LNCAP (cell line): ENCODE data around the gene NR5A1.

Experiments
- TF ChIP-seq, protein P1 (sequence below): fragments of 450-650 bp; IDR thresholded peaks from 2 replicates; pipeline ENCODE4 v1.5.1; 2017; ENCODE audit warnings: mild to moderate bottlenecking

NR5A1 gene

DNA sequence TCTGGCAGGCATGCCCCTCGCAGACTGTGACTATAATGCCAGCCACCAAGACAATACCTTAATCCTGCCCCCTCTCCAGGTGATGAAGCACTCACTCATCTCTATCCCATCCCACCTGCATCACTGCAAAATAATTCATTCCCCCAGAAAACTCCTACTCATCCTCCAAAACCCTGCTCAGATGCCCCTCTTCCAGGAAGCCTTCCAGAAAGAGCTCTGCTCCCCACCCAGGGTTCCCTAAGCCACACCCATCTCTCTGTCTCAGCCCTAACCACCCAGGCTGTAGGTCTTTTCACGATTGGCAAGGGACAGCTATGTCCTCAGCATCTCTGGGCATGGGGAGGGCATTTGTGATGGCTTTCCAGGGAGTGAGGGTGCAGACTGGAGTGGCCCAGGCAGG, 17.2 kb downstream of the NR5A1 start:
- TF ChIP-seq, protein P1, sequence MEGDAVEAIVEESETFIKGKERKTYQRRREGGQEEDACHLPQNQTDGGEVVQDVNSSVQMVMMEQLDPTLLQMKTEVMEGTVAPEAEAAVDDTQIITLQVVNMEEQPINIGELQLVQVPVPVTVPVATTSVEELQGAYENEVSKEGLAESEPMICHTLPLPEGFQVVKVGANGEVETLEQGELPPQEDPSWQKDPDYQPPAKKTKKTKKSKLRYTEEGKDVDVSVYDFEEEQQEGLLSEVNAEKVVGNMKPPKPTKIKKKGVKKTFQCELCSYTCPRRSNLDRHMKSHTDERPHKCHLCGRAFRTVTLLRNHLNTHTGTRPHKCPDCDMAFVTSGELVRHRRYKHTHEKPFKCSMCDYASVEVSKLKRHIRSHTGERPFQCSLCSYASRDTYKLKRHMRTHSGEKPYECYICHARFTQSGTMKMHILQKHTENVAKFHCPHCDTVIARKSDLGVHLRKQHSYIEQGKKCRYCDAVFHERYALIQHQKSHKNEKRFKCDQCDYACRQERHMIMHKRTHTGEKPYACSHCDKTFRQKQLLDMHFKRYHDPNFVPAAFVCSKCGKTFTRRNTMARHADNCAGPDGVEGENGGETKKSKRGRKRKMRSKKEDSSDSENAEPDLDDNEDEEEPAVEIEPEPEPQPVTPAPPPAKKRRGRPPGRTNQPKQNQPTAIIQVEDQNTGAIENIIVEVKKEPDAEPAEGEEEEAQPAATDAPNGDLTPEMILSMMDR = no peak

- TF ChIP-seq, protein P1 = no peak
Observed at GRCh38 chr9:124489222-124489621, 18.0 kb downstream of the NR5A1 start.

DNA sequence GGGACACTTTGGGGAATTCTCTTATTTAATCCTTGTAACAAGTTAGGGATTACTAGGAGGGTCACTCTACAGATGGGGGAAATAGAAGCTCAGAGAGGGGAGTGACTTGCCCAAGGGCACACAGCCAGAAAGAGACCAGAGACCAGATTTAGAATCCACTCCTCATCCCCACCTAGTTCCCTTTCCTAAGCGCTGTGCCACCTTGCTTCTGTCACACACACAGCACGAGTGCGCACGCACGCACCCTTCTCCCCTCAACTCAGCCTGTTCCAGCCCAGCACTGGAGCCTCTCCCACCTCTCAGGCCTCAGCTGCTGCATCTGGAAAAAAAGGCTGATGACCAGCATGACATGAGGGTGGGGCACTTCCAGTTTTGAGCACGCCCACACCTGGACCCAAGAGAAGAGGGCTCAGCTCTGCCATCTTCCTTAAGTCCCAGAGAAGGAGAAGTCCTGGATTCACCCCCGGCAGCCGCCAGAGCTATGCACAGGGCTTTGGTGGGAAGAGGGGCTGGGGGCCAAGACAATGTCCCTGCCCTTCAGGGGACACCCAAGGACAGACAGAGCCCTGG, 18.5 kb downstream of the NR5A1 start:
- TF ChIP-seq, protein P1 = no peak

GRCh38 chr9:124487260-124488182, 19.7 kb downstream of the NR5A1 start:
- TF ChIP-seq, protein P1 = no peak

DNA sequence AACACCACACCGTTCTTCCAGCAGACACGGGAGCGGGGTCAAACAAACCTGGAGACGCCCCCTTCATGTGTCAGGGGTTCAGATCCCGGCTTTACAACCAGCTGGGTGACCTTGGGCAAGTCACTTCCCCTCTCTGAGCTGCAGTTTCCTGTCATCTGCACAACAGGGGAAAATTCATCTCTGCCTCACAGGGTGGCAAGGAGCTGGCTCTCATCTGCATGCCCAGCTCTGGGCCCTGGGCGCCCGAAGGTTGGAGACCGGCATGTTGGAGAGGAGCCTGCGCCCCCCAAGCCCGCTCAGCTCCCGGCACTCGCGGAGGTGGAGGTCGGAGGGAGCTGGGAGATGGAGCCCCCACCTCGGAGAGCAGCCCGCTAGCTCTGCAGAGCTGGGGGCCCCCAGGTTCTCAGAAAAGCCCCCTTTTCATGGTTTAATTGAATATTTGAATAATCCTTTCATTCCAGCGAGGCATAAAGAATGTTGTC, 20.4 kb downstream of the NR5A1 start:
- TF ChIP-seq, protein P1 = no peak

DNA sequence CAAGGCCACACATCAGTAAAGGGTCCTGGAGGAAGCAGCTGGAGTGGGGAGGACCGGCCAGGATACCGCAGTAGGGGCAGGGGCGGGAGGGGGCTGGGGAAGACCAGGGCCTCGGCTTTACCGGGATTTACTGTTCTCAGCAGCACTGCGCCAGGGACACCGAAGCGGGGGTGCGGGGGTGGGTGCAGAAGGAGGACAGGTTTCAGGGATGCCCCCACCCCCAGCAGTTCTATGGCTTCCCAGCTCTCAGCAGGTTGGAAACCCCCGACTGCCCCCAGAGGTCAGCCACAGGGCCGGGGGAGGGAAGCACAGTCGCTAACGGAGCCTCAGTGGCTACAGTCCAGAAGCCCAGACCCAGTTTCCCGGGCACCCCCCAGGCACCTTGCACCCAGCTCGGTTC, 21.3 kb downstream of the NR5A1 start:
- TF ChIP-seq, protein P1 = no peak

- TF ChIP-seq, protein P1 = no peak
Observed at GRCh38 chr9:124485201-124485600, 22.0 kb downstream of the NR5A1 start.
